Jurkat, Clone E6-1 (cell line): ENCODE measurements around the gene ADARB2.

ENCODE experiments used
- DNase-seq: peaks from one replicate; pipeline ENCODE4 v3.0.0-alpha.2; 2011; ENCODE audit warnings: low read depth, low spot score
- H3K4me3 ChIP-seq: 2 replicates; pipeline ENCODE4 v1.5.1; 2011; ENCODE audit warnings: mild to moderate bottlenecking, low read length, control low read depth, moderate library complexity

The ADARB2 gene

GRCh38 chr10:1526436-1527055 is 210.8 kb downstream of the ADARB2 start:
- no peak overlapping the region; the same call in 1 of the 2 replicates for H3K4me3 ChIP-seq
- peak; percentile 40 for DNase-seq

- DNase-seq: no peak
- H3K4me3 ChIP-seq: no peak overlapping the region
These were observed 211.8 kb downstream of the ADARB2 start for GRCh38 chr10:1525354-1526162.

DNA sequence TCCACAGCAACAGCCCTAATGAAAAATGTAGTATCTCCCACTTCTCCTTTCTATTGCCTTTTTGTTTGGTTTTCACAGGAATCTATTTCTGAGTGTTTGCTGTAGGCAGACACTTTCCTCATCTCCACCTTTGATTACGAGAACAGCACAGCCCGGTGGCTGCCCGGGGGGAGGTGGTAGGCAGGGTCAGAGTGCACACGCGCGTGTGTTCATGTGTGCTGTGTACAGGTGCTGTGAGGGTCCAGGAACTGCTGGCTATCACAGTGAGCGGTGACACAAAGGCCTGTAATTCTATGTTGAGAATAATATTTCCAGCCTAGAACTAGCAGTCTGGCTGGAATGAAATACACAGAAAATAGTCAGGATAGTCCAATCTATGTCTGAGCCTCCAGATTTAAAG is 212.8 kb downstream of the ADARB2 start:
- DNase-seq: no peak
- H3K4me3 ChIP-seq: no peak overlapping the region

DNA sequence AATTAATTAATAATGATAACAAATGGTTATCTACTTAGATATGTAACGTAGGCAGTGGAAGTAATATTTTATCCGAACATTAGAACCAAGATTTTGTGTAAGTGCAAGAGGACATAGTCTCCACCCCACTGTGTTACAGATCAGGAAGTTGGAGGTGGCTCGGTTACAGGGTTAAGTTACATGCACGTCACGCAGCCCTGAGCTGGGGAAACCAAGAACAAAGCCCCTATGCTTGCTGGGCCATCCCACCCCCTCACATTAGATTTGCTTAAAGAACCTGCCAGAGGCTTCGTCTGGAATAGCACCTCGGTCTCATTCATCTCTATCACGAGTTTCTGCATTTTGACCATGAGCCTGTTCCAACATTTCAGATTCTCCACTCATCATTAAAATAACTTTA is 214.1 kb downstream of the ADARB2 start:
- H3K4me3 ChIP-seq: no peak overlapping the region
- DNase-seq: no peak

- no peak overlapping the region for H3K4me3 ChIP-seq
- no peak for DNase-seq
These were observed 215.1 kb downstream of the ADARB2 start for GRCh38 chr10:1522237-1522636.

DNA sequence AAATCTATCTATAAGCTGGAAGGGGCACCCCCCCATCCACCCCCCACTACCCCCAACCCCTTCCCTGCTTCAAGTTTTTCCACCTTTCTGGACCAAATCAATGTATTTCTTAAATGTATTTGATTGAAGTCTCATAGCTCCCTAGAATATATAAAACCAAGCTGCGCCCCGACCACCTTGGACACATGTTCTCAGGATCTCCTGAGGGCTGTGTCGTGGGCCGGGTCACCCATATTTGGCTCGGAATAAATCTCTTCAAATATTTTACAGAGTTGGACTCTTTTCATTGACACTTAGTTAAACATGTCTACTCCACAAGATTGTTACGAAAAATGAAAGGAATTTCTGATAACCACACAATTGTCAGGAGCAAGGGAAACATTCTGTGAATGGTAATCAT is 215.6 kb downstream of the ADARB2 start:
- DNase-seq: no peak
- no peak overlapping the region for H3K4me3 ChIP-seq

- no peak overlapping the region for H3K4me3 ChIP-seq
- DNase-seq: no peak
These were observed 216.3 kb downstream of the ADARB2 start for GRCh38 chr10:1520909-1521565.

- no peak for DNase-seq
- H3K4me3 ChIP-seq: no peak overlapping the region
These were observed 217.9 kb downstream of the ADARB2 start for GRCh38 chr10:1519391-1519790.

DNA sequence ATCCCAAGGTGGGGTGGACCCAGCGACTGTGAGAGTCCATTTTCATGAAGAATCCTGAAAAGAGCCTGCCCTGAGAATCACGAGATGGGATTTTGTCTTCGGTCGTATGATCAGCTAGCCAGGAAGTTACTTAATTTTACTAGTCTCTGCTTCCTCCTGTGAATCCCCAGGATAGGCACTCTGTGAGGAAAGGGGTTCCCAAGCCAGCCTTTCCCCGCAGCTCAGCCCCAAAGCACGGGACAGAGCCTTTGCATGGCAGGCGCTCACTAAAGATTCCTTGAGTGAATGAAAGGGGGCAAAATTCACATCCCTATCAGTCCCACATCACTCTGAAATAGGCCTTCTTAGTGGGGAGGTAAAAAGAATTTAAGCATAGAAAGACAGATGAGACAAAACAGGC is 219.6 kb downstream of the ADARB2 start:
- no peak overlapping the region for H3K4me3 ChIP-seq
- no peak for DNase-seq

- DNase-seq: no peak
- H3K4me3 ChIP-seq: no peak overlapping the region
These were observed 220.7 kb downstream of the ADARB2 start for GRCh38 chr10:1516492-1517165.

DNA sequence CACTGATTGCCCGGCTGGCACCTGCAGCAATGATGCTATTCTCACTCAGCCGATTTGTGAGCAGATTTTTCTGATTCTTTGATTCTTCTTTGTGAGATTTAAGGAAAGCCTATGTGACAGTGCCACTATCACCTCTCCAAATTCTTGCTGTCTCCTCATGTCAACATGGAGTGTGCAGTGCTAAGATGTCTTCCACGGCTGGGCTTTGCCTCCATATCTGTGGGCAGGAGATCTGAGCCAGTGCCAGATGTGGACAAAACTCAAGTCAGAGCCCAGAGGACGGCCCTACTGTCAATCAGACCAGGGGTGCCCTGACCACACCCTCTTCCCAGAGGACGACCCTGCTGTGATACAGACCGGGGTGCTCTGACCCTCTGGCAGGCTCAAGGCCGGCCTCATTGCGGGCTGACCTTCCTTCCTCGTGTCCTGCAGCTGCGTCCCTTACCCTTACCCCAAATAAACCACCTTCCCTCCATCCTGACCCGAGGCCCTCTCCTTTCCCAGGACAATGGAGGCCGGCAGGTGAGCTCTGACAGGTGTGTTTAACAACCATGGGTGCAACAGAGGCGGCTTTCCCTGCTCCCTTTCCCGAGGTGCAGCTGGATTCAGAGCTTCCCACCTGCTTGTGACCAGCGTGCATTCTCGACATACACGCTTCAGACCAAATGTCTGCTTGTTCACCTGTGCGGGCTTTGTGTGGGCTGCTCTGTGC is 221.4 kb downstream of the ADARB2 start:
- no peak overlapping the region for H3K4me3 ChIP-seq
- no peak for DNase-seq

DNA sequence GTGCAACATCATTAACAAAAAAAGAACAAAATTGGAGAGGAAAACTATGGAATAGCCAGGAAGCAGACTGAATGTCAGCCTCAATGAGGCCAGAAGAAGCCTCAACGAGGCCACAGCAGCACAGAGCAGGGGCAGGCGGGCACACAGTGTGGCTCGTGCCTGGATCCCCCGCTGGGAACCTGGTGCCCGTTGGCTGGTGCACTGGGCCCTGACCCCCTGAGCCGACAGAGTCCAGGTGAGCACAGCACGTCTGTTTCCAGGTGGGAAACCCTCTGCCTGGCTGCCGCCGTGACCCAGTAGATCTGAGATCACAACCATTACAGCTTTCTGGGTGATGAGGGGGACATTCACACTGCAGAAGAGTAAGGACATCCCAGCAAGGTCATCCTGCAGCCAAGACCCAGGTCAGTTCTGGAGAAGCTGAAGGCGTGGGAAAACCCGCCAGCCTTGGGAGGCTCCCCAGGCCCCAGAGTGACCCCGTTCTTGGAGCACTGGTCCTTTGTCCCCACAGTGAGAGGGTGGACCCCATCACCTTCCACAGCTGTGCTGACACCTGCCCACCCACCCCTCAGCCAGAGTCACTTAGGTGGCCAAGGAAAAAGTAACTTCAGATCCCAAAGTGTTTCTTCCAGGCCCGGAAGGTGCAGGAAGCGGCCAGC is 222.1 kb downstream of the ADARB2 start:
- H3K4me3 ChIP-seq: no peak overlapping the region

DNA sequence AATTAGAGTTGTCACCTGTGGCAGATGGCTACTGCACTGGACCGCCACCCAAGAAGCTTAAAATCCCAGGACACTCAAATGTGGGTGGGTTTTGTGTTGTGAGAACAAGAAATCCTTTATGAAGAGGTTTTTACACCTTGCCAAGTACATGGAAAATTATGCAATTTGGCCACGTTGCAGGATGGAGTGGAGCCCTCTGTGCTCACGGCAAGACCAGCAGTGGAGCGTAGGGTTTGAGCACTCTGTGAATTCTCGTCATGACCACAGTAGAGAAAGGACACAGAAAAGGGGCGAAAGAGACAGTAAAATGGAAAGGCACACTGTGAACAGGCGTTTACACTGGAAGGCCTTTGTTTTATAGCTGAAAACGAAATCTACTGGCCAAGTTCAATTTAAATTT is 222.6 kb downstream of the ADARB2 start:
- DNase-seq: no peak
- H3K4me3 ChIP-seq: no peak overlapping the region

More for the DNA sequence above, 222.1 kb downstream of the ADARB2 start:
- no peak for DNase-seq

DNA sequence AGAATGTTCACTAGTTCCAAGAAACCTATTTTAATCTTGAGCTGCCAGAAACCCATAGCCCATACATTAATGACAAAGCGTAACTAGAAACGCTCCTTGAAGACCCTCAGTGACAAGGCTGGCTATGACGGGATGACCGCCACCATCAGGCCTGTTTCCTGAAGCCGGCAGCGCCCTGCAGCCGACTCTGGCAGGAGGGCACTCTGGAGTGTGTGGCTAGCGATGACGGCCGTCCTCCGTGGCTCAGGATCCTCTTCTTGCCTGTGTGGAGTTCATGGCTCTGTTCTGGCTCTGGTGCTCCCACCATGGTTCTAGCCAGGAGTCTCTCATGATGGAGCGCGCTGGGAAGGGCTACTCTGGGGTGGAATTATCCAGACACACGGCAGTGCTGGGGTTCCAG is 224.1 kb downstream of the ADARB2 start:
- DNase-seq: no peak
- H3K4me3 ChIP-seq: no peak overlapping the region

- H3K4me3 ChIP-seq: no peak overlapping the region
- no peak for DNase-seq
These were observed 228.3 kb downstream of the ADARB2 start for GRCh38 chr10:1509011-1509530.

- no peak overlapping the region for H3K4me3 ChIP-seq
- no peak for DNase-seq
These were observed 229.2 kb downstream of the ADARB2 start for GRCh38 chr10:1508096-1508495.

GRCh38 chr10:1507436-1507835 is 229.9 kb downstream of the ADARB2 start:
- H3K4me3 ChIP-seq: no peak overlapping the region

DNA sequence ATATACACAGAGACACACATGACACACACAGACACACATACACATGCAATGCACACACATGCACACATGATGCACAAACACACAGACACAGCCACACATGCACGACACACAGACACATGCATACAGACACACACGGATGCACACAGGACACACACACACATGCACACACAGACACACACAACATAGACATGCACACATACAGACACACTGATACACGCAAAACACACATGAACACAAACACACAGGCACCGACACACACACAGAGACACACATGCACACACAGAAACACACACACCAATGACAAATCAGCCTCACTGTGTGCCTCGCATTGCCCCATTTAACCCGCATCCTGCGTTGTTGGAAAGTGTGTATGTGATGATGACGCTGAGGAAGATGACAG is 232.4 kb downstream of the ADARB2 start:
- no peak overlapping the region for H3K4me3 ChIP-seq
- DNase-seq: no peak

More at GRCh38 chr10:1507436-1507835, 229.9 kb downstream of the ADARB2 start:
- DNase-seq: no peak
